IPS-NIHi11 (cell line): ENCODE results near the gene DCAF4.
"Not testable (repeated sequence)": the region's sequence is repeated elsewhere in the genome, so short reads cannot be mapped to it uniquely, and the experiment has no call there.

Experiments
- DNase-seq: peaks from one replicate; pipeline ENCODE4 v3.0.0; 2012; ENCODE audit warnings: mixed read lengths, low spot score

Gene DCAF4

DNA sequence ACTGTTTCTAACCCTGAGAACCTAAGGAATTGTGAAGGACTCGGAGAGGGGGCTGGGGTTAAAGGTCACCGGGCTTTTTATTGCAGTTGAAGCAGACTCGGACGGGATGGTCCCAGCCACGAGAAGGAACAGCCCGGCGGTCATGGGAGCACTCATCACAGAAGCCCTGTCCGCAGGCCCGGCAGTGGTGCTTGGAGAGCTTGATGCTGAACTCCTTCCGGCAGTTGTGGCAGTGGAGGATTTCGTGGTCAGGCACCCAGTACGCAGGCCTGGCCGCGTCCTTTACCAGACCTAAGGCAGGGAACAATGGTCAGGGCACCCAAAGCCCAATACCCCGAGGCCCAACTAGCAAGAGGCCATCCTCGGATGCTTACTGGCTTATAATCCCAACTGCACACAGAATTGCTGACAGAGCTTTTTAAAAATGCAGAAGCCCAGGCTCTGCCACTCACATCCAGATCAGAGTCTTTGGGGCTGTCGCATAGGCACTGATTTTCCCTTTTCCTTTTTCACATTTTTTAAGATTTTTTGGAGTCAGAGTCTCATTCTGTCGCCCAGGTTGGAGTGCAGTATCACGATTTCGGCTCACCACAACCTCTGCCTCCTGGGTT is 44.7 kb downstream of the DCAF4 start:
- no peak for DNase-seq

DNA sequence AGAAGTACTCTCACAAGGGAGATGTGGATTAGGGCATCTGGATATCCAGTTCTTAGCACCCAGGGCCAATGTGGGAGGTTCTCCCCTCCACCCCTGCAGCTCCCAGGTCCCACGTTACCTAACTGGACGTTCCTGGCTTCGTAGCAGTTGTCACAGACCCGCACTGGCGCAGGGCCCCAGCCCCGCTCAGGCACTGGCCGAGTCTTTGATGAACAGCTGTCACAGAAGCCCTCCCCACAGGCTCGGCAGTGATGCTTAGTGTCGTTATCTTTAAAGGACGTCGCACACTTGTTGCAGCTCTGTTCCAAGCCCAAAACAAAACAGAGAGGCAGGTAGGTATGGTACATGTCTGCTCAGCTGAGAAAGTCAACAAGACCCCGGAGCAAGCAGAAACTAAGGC is 48.4 kb downstream of the DCAF4 start:
- no peak for DNase-seq

DNA sequence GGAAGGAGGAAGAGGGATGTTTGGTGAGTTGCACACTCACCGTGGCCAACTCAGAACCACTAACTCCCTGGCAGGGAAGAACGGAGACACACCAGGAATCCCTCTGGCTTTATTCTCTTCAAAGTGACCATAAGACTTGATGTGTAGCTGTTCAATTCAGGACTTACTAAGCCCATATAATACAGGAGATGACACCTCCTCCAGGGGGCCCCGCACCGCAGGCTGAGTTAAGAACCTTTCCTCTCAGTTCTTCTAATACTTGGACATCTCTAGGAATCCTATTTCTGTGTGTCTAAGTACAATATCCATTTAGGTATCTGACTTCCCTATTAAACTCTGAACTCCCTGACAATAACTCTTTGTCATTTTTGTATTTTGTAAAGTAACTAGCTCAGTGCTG is 49.5 kb downstream of the DCAF4 start:
- DNase-seq = peak; percentile 42

DNA sequence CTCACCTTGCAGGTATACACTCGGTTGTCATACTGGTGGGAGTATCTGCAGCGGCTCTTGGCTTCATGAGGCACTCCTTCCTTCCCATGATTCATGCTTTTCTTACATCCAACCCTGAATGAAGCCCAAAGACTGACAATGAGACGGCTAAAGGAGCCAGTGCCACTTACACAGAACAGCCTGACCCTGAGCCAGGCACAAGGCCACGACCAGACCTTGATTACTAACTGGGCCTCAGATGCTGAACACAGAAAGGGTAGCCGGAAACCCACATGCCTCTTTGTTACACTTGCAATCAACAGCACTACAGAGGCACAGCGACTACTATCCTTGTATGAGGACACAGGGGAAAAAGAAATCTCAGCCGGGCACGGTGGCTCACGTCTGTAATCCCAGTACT is 52.6 kb downstream of the DCAF4 start:
- no peak for DNase-seq

DNA sequence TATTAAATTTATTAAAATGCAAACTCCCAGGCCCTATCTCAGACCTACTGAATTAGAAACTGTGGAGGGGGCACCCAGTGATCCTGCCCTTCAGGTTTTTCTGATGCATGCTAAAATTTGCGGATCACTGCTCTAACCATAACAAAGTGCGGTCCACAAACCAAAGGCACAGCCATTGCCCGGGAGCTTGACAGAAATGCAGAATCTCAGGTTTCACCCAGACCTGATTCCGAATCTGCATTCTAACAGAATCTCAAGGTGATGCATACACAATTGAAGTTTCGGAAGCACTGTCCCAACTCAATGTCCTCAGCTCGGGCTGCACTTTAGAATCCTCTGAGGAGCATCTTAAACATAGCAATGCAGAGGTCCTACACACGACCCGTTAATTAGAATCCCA is 54.6 kb downstream of the DCAF4 start:
- no peak for DNase-seq

DNA sequence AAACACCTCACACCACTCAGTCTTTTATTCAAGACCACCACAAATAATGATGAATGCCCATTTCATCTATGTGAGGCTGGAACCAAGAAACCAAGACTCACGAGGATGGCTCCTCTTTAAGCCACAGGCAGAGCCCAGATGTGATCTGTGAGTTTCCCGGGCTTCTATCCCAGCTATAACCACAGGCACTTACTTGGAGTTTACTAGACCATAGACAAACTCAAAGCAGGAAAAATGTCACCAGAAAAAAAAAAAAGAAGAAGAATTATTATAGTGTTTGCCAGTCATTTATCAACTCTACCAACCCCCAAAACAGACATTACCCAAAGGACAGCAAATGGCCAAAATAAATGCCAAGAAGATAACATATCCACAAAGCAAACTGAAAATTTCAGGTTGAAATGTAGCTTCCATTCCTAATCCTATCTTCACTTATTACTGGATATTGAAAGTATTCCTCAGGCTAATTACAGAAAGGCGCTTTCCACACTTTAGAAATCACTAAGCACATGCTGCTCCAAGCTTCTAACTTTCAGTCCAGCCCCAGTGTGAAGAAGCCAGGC is 56.0 kb downstream of the DCAF4 start:
- DNase-seq = no peak

DNA sequence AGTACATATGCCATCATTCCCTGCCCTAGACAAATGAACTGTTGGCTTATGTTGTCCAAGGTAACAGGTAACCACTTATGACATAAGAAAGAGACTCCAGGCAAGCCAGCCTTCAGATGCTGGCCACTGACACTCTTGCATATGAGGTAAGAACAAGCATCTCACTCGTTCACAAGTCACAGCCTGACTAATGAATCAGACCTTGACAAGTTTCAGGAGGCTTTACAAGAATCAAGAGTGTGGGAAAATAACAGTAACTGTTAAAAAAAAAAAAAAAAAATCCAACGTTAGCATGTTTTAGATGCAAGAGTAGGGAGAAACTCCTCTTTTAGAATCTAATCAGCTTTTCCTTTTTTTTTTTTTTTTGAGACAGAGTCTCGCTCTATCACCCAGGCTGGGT is 60.0 kb downstream of the DCAF4 start:
- no peak for DNase-seq

DNA sequence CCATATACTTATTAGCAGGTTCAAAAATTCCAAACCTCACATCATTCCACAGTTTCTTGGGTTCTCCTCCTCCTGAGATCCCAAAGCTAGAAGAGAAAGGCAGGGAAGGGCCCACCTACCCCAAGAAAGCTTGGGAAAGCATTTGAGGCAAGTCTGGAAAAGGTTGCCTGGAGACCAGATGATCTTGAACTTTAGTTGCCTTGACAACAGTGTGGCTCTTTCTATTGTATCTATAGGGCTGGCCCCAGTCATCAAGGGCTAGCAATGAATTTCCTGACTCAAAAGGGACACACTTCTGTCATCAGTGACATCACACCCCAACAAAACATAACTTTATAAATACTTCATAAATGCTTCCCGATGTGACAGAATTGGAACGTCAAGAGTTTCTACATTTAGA is 60.6 kb downstream of the DCAF4 start:
- no peak for DNase-seq

DNA sequence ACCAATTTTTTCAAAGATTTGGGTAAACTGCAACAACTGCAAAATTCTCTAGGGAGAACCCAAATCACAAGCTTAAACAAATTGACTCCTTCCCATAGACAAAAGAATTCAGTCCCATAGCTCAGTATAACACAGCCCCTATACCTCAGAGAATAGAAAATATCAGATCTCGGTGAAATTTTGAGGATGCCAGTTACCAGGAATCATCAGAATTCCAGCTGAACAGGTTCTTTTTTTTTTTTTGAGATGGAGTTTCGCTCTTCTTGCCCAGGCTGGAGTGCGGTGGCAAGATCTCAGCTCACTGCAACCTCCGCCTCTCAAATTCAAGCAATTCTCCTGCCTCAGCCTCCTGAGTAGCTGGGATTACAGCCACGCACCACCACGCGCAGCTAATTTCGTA is 63.9 kb downstream of the DCAF4 start:
- DNase-seq = no peak

DNA sequence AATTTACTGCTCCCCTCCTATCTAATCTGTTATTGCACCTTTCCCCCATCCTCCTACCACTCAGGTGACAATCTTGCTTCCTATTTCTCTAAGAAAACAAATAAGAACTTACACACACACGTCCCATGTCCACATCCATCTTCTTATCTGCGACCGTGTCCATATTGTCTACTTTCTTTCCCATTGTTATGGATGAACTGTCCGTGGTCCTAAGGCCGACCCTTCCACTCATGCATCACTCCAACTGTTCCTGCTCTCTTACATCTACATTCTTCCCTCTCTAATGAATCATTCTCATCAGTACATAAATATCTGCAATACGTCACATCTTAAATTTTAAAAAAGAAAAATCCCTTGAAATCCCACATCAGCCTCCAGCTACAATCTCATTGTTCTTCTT is 70.7 kb downstream of the DCAF4 start:
- no peak for DNase-seq

DNA sequence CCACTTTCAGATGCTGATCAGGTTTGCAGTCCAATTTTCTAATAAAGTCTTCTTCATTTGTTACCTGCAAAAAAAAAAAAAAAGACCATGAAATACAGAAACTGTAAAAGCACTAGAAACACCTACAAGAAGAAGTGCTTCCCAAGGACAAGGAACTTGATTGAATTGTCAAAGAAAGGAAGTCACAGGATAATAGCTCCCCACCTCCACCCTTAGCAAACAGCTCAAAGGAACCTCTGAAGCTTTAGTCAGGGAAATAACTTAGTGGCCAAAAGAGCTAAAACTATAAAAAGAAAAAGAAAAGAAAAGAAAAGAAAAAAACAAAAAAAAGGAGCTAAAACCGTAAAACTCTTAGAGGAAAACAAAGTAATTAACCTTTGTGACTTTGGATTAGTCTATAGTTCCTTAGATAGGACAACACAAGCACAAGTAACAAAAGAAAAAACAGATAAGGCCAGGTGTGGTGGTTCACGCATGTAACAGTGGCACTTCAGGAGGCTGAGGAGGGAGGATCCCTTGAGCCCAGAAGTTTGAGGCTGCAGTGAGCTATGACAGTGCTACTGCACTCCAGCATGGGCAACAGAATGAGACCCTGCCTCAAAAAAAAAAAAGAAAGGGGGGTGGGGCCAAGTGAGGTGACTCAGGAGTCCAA is 72.1 kb downstream of the DCAF4 start:
- no peak for DNase-seq

DNA sequence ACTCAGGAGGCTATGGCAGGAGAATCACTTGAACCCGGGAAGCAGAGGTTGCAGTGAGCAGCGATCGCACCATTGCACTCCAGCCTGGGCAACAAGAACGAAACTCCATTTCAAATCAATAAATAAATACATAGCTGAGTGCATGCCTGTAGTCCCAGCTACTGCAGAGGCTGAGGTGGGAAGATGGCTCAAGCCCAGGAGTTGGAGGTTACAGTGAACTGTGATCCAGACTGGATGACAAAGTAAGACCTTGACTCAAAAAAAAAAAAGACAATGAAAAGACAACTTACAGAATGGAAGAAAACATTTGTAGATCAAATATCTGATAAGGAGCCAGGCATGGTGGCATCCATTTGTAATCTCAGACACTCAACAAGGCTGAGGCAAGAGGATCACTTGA is 73.1 kb downstream of the DCAF4 start:
- DNase-seq = no peak

DNA sequence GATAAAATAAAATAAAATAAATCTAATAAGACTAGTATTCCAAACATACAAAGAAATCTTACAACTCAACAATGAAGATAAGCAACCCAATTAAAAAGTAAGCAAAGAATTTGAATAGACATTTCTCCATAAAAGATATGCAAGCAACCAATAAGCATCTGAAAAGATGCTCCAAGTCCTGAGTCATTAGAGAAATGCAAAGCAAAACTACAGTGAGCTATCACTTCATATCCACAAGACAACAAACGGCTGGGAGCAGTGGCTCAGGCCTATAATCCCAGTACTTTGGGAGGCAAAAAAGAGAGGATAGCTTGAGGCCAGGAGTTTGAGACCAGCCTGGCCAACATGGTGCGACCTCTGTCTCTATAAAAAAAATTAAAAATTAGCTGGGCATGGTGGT is 73.8 kb downstream of the DCAF4 start:
- no peak for DNase-seq

DNA sequence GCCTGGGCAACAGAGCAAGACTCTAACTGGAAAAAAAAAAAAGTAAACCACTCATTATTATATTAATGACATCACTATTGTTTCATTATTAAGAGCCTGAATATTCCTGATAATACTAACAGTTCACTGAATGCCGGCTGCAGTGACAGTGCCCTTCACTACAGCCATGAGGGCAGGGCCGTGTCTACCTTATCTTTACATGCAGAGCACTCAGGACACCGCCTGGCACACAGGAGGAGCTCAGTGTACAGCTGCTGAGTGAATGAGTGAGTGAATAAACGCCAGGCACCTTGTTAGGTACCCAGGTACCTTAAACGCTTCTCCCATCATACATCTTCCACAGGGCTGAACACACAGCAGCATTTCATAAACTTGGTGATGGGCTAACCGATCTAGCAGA is 77.4 kb downstream of the DCAF4 start:
- DNase-seq = no peak

DNA sequence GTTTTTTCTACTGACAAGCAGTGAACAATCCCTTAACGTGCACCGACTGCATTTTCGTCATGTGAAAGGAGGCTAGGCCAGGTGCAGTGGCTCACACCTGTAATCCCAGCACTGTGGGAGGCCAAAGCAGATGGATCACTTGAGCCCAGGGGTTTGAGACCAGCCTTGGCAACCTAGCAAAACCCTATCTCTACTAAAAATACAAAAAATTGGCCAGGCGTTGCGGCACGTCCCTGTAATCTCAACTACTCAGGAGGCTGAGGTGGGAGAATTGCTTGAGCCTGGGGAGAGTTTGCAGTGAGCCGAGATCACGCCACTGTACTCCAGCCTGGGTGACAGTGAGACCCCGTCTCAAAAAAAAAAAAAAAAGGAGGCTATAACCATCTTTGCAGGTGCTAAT is 78.4 kb downstream of the DCAF4 start:
- DNase-seq = not testable (repeated sequence)

DNA sequence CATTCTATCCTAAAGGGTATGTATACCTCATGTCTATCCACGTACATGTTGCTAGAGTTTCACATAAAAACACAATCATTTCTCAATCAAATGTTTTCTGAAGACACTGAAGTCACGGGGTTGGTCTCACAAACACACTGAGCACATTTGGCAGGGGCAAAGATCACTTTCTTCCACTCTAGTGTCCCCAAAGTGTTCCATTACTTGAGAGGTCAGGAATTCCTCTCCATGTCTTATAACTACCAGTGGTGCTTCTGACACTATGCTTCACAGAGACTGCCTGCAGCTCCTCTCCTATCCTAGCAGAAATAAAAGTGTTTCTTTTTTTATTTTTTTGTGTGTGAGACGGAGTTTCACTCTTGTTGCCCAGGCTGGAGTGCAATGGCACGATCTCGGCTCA is 81.6 kb downstream of the DCAF4 start:
- DNase-seq = no peak

DNA sequence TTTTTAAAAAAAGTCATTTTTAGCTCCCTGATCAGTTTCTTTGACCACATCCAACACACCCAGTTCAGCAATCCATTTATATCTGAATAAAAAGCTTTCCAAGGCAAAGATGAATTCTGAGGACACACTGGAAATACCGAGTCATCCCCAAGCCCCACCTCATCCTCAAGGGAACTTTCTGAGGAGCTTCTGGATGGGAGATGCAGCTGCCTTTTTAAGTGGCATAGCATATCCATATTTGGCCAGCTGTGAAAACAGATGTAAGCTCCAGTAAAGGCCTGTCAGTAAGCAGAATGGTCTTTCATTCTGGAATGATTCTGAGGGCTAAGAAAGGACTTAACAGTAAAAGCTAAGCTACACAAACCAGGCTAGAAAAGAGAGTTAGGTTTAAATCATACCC is 82.2 kb downstream of the DCAF4 start:
- DNase-seq = no peak
